ENCODE data around the gene DHRS7B. TPM values are rescaled to one million over a fixed set of nuclear protein-coding genes. Genes with fewer than 3 reads are reported as not detected.

DHRS7B gene, protein sequence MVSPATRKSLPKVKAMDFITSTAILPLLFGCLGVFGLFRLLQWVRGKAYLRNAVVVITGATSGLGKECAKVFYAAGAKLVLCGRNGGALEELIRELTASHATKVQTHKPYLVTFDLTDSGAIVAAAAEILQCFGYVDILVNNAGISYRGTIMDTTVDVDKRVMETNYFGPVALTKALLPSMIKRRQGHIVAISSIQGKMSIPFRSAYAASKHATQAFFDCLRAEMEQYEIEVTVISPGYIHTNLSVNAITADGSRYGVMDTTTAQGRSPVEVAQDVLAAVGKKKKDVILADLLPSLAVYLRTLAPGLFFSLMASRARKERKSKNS
- polyA plus RNA-seq (33.8 to 49.8 TPM (median 34.0 TPM) in 3 replicates), polyA minus RNA-seq (36.8 to 58.2 TPM (median 41.2 TPM) in 3 replicates)
- polyA plus RNA-seq (2011; ENCODE audit: low read depth): 32.8 TPM
- polyA plus RNA-seq (2011; cell fraction: cytosol; rRNA removed): 27.1 and 35.9 TPM in 2 replicates
- 58.0 and 71.1 TPM in 2 replicates for polyA plus RNA-seq (2011; cell fraction: nucleus; rRNA removed)
- 34.7 and 39.6 TPM in 2 replicates for polyA plus RNA-seq (2012; ENCODE audit: low replicate concordance)
- 41.6 TPM for polyA minus RNA-seq (2011; cell fraction: cytosol; rRNA and poly(A)+ RNA removed)
- polyA minus RNA-seq (2011; cell fraction: nucleus; rRNA and poly(A)+ RNA removed): 24.8 and 32.0 TPM in 2 replicates

DNA sequence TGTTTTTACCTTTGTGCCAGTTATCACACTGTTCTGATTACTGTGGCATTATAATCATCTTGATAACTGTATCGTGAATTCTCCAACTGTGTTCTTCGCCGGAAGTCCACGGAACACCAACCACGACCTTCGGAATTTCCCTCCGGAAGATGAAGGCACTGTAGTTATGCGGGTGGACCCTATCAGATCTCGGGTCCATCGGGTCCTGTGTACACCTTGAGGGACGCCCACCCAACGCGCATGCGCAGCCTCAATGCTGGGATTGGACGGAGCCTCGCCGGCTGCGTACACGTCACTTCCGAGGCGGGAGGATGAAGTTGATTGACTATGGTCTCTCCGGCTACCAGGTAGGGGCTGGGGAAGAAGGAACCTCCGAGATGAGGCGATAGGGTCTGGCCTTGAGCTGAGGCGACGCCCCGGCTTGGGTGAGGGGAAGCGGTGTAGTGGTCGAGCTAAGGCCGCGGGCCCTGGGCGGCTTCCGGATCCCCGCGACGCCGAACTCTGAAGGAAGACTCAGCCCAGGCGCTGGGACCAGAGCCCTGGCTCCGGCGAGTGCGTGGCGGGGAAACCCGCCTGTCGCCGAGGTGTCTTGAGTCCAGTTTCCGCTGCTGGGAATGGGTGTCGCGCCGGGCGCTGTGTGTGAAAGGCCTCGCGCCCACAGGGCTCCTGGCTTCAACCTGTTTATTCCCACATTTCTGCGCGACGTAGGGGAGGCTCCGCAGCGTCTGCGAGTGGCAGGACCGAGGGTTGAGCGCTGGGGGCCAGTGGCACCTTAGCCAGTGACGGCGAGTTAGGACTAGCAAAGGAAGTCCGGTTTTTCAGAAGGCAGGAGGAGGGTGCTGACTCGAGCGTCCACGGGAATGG lies at the start of gene DHRS7B:
DHRS7B (plus strand) TSS at position 320 of the 864 bp plus-strand sequence; CDS start at position 328, 8 bp downstream.
- Histone ChIP-seq H2AFZ (ENCODE audit: control insufficient read depth, low read length) (peak within 1 kb of the TSS; percentile 83), H3K9me1 (ENCODE audit: control insufficient read depth, extremely low read depth, insufficient read depth, low read length) (no peaks in the 10 kb centered on the region), H3K9ac (ENCODE audit: control insufficient read depth, extremely low read depth, insufficient read depth, low read length) (peak within 1 kb of the TSS; percentile 88), H3K4me2 (ENCODE audit: control insufficient read depth, extremely low read depth, insufficient read depth, low read depth, low read length) (peak within 1 kb of the TSS; percentile 94), H4K20me1 (ENCODE audit: control insufficient read depth, extremely low read depth, insufficient read depth, low read length) (no peaks in the 10 kb centered on the region), H3K79me2 (ENCODE audit: control insufficient read depth, insufficient read depth, low read length) (peaks cover 40% of the 10 kb centered on the region), H3K27ac (ENCODE audit: control insufficient read depth, insufficient read depth, low read length) (peak within 1 kb of the TSS; percentile 89), H3K4me3 (ENCODE audit: control insufficient read depth in 2 of 3, extremely low read depth in 1 of 3, insufficient read depth in 2 of 3, low read depth in 1 of 3, low read length in 3 of 3) (peak within 1 kb of the TSS; percentile 80 to 94 (median 84)), H3K4me1 (ENCODE audit: control insufficient read depth, extremely low read depth, insufficient read depth, low read length) (peaks cover 8% of the 10 kb centered on the region), H3K36me3 (ENCODE audit: control insufficient read depth in 2 of 2, extremely low read depth in 1 of 2, insufficient read depth in 2 of 2, low read length in 2 of 2) (no peaks in the 10 kb centered on the region), H3K9me3 (ENCODE audit: control insufficient read depth, low read depth, low read length) (no peaks in the 10 kb centered on the region), H3K27me3 (ENCODE audit: control insufficient read depth, extremely low read depth, insufficient read depth, low read length) (no peaks in the 10 kb centered on the region)
- dilution Hi-C loops (cut with MboI; ENCODE audit: extremely low pct_ligation_motif_present, low sequenced_read_pairs): no loop called here
- peak; percentile 92 for DNase-seq (ENCODE audit: low read depth, low spot score)
- FAIRE-seq: peak; percentile 85
- TF ChIP-seq, protein P1, sequence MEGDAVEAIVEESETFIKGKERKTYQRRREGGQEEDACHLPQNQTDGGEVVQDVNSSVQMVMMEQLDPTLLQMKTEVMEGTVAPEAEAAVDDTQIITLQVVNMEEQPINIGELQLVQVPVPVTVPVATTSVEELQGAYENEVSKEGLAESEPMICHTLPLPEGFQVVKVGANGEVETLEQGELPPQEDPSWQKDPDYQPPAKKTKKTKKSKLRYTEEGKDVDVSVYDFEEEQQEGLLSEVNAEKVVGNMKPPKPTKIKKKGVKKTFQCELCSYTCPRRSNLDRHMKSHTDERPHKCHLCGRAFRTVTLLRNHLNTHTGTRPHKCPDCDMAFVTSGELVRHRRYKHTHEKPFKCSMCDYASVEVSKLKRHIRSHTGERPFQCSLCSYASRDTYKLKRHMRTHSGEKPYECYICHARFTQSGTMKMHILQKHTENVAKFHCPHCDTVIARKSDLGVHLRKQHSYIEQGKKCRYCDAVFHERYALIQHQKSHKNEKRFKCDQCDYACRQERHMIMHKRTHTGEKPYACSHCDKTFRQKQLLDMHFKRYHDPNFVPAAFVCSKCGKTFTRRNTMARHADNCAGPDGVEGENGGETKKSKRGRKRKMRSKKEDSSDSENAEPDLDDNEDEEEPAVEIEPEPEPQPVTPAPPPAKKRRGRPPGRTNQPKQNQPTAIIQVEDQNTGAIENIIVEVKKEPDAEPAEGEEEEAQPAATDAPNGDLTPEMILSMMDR (optimal IDR thresholded peaks at IDR 0.05 in 1 of 3, IDR thresholded peaks at IDR 0.05 in 1 of 3, conservative IDR thresholded peaks at IDR 0.05 in 1 of 3; ENCODE audit: extremely low read depth in 1 of 3, insufficient read depth in 2 of 3, low read length in 3 of 3): no peak
- TF ChIP-seq EZH2 (IDR thresholded peaks at IDR 0.05; ENCODE audit: low read length): no peak

DNA sequence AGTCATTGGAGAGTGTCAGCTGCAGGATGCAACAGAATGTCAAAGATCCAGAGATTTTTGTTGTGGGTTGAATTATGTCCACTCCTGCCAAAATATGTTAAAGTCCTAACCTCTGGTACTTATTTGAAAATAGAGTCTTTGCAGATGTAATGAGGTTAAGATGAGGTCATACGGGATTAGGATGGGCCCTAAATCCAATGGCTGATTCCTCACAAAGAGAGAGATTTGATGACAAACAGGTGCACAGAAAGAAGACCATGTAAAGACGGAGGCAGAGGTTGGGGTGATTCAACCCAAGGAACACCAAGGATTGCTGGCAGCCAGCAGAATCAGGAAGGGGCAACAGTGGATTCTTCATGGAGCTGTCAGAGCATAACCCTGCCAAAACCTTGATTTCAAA lies 49.5 kb upstream of the DHRS7B start:
- FAIRE-seq: no peak
- no peak for DNase-seq (ENCODE audit: low read depth, low spot score)
- no peaks in the 10 kb centered on the region for H4K20me1 ChIP-seq (ENCODE audit: control insufficient read depth, extremely low read depth, insufficient read depth, low read length)
- no peak overlapping the region for H2AFZ ChIP-seq (ENCODE audit: control insufficient read depth, low read length)
- H3K9me3 ChIP-seq (ENCODE audit: control insufficient read depth, low read depth, low read length): no peaks in the 10 kb centered on the region
- no peaks in the 10 kb centered on the region for H3K36me3 ChIP-seq (ENCODE audit: control insufficient read depth in 2 of 2, extremely low read depth in 1 of 2, insufficient read depth in 2 of 2, low read length in 2 of 2)
- H3K9ac ChIP-seq (ENCODE audit: control insufficient read depth, extremely low read depth, insufficient read depth, low read length): no peak overlapping the region
- no peak overlapping the region for H3K4me2 ChIP-seq (ENCODE audit: control insufficient read depth, extremely low read depth, insufficient read depth, low read depth, low read length)
- TF ChIP-seq EZH2 (IDR thresholded peaks at IDR 0.05; ENCODE audit: low read length): no peak
- TF ChIP-seq, protein P1 (optimal IDR thresholded peaks at IDR 0.05 in 1 of 3, IDR thresholded peaks at IDR 0.05 in 1 of 3, conservative IDR thresholded peaks at IDR 0.05 in 1 of 3; ENCODE audit: extremely low read depth in 1 of 3, insufficient read depth in 2 of 3, low read length in 3 of 3): no peak
- no peak overlapping the region for H3K4me3 ChIP-seq (ENCODE audit: control insufficient read depth in 2 of 3, extremely low read depth in 1 of 3, insufficient read depth in 2 of 3, low read depth in 1 of 3, low read length in 3 of 3)
- H3K4me1 ChIP-seq (ENCODE audit: control insufficient read depth, extremely low read depth, insufficient read depth, low read length): peaks cover 8% of the 10 kb centered on the region
- no peak overlapping the region for H3K27ac ChIP-seq (ENCODE audit: control insufficient read depth, insufficient read depth, low read length)
- no peaks in the 10 kb centered on the region for H3K79me2 ChIP-seq (ENCODE audit: control insufficient read depth, insufficient read depth, low read length)
- dilution Hi-C loops (cut with MboI; ENCODE audit: extremely low pct_ligation_motif_present, low sequenced_read_pairs): no loop called here
- peaks cover 8% of the 10 kb centered on the region for H3K27me3 ChIP-seq (ENCODE audit: control insufficient read depth, extremely low read depth, insufficient read depth, low read length)
- no peaks in the 10 kb centered on the region for H3K9me1 ChIP-seq (ENCODE audit: control insufficient read depth, extremely low read depth, insufficient read depth, low read length)
